Activated CD8-positive, alpha-beta T cell treated with anti-CD3 and anti-CD28 coated beads for 36 hours (primary cell): ENCODE measurements around the gene DCTN2. TPM values are rescaled to one million over a fixed set of nuclear protein-coding genes. Genes with fewer than 3 reads are reported as not detected.

Experiments
- ATAC-seq: fragments of 200-7000 bp; cut with Tn5 transposase; one replicate; pipeline ENCODE4 v1.10.0; 2021; ENCODE audit warnings: mild to moderate bottlenecking, moderate library complexity
- CTCF ChIA-PET: fragments of 350-600 bp; sonication (Branson Sonifier 250); formaldehyde crosslinking; loops from one replicate; lab custom pipeline; 2021; ENCODE audit warnings: antibody characterized with exemption; lab: Charles Lee
- POLR2A ChIA-PET: fragments of 350-600 bp; sonication (Branson Sonifier 250); formaldehyde crosslinking; loops from one replicate; lab custom pipeline; 2021; ENCODE audit warnings: antibody characterized with exemption; lab: Charles Lee
- DNase-seq: peaks from one replicate; pipeline ENCODE4 v3.0.0-alpha.2; 2020
- H3K27ac Mint-ChIP-seq: one replicate; pipeline ENCODE4 v1.8.0; 2021; ENCODE audit warnings: mild to moderate bottlenecking, mixed read lengths
- H3K27me3 Mint-ChIP-seq: one replicate; pipeline ENCODE4 v1.8.0; 2021; ENCODE audit warnings: mixed read lengths
- H3K36me3 Mint-ChIP-seq: one replicate; pipeline ENCODE4 v1.8.0; 2021; ENCODE audit warnings: low read depth, mixed read lengths
- H3K4me1 Mint-ChIP-seq: one replicate; pipeline ENCODE4 v1.8.0; 2021; ENCODE audit warnings: low read depth, mixed read lengths
- H3K4me3 Mint-ChIP-seq: one replicate; pipeline ENCODE4 v1.8.0; 2021; ENCODE audit warnings: mild to moderate bottlenecking, moderate library complexity, mixed read lengths
- H3K9me3 Mint-ChIP-seq: one replicate; pipeline ENCODE4 v1.8.0; 2021; ENCODE audit warnings: mixed read lengths
- intact Hi-C: fragments of 100-400 bp; cut with micrococcal nuclease; formaldehyde crosslinking; loops from one replicate; pipeline ENCODE4 v1.10.0; 2022
- total RNA-seq, 2 experiments: library from RNA; stranded (reverse); gene quantifications; one replicate each; pipeline ENCODE4 v1.2.3, GENCODE V29; 2021
- TF ChIP-seq, protein P1 (sequence below): fragments of 200-600 bp; IDR thresholded peaks from one replicate; pipeline ENCODE4 v1.8.0; 2022; ENCODE audit warnings: antibody characterized with exemption, mild to moderate bottlenecking

The DCTN2 gene
- total RNA-seq, 2 experiments from 2014 or later = 66.2 to 68.6 TPM

DNA sequence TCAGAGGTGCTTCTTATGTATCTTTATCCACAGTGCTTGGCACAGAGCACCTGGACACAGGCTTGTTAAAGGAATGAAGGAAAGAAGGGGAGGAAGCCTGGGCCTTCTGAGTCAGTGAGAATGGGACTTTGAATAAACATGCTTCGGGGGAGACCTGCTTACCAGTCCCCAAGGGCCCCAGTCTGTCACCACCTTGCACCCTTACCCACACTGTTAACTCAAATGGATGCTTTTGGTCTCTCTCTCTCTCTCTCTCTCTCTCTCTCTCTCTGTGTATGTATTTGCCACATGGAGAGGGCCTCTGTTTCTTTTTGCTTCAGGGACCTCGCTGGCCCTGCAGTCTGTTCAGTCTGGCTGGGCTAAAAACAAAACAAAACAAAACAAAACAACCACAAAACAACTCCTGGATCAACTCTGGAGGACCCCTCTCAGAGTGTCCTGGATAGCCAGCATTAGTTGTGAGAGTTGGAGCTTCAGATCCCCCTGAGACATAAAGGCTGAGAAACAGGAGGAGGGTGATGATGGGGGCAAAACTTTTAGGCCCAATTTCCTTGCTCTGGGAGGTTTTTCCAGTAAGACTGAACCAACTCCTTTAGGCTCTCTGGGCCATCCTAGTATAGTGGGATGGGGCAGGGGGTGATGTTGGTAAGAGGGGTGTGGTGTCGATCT is 4.8 kb upstream of the DCTN2 start:
- no peak for DNase-seq
- intact Hi-C loops = no loop called here
- H3K27me3 Mint-ChIP-seq = peaks cover 4% of the 10 kb centered on the region
- no peak overlapping the region for H3K4me3 Mint-ChIP-seq
- TF ChIP-seq, protein P1, sequence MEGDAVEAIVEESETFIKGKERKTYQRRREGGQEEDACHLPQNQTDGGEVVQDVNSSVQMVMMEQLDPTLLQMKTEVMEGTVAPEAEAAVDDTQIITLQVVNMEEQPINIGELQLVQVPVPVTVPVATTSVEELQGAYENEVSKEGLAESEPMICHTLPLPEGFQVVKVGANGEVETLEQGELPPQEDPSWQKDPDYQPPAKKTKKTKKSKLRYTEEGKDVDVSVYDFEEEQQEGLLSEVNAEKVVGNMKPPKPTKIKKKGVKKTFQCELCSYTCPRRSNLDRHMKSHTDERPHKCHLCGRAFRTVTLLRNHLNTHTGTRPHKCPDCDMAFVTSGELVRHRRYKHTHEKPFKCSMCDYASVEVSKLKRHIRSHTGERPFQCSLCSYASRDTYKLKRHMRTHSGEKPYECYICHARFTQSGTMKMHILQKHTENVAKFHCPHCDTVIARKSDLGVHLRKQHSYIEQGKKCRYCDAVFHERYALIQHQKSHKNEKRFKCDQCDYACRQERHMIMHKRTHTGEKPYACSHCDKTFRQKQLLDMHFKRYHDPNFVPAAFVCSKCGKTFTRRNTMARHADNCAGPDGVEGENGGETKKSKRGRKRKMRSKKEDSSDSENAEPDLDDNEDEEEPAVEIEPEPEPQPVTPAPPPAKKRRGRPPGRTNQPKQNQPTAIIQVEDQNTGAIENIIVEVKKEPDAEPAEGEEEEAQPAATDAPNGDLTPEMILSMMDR = no peak
- H3K36me3 Mint-ChIP-seq = no peaks in the 10 kb centered on the region
- H3K27ac Mint-ChIP-seq = no peak overlapping the region
- ChIA-PET CTCF (interaction anchor here (2.8 kb wide), 1 partner anchor 31 kb away, joined by 16 read pairs; no protein-coding TSS in a partner anchor), POLR2A (no interaction called here)
- H3K4me1 Mint-ChIP-seq = peaks cover 19% of the 10 kb centered on the region
- ATAC-seq = no peak
- H3K9me3 Mint-ChIP-seq = no peaks in the 10 kb centered on the region

DNA sequence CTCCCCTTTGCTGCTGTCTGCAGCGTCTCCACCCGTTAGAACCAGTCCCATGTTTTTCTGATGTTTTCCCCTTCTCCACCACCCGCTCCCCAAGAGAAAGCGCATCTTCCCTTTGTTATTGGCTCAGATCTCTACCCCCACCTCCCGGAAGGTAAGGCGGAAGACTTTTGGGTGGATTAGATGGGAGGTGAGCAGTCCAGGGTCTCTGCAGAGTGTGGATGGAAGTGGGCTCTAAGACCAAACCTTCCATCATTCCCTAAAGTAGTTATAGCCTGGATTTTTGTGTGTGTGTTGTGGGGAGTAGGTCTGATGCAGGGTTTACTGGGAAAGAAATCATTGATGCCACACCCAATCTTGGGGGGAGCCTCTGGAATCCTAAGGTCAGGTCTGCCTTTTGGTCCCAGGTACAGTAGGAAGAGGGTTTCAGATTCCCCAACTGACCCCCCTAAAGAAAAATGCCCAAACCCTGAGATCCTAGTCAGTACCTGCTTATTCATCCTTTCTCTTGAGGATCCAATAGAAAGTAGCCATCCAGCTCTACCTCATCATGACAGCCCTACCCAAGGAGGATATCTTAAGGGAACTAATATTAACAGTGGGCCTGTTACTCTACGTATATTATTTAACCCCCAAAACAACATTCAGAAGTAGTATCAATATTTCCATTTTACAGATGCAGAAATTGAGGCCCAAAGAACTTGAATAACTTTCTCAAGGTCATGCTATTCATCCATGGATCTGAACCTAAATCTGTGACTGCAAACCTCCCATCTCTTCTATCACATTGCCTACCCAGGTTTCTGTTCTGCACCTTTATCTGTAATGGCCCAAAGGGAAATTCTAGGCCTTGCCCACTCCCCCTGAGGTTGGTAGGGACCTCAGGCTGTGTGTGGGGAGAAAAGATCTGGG is 3.9 kb upstream of the DCTN2 start:
- H3K36me3 Mint-ChIP-seq = peaks cover 2% of the 10 kb centered on the region
- peaks cover 4% of the 10 kb centered on the region for H3K27me3 Mint-ChIP-seq
- no peak for DNase-seq
- H3K9me3 Mint-ChIP-seq = no peaks in the 10 kb centered on the region
- ChIA-PET CTCF (interaction anchor here (2.8 kb wide), 1 partner anchor 32 kb away, joined by 16 read pairs; no protein-coding TSS in a partner anchor), POLR2A (no interaction called here)
- ATAC-seq = no peak
- intact Hi-C loops = no loop called here
- TF ChIP-seq, protein P1 = no peak
- peak overlapping the region; percentile 75 for H3K4me3 Mint-ChIP-seq
- peaks cover 23% of the 10 kb centered on the region for H3K4me1 Mint-ChIP-seq
- no peak overlapping the region for H3K27ac Mint-ChIP-seq

GRCh38 chr12:57549909-57550640 is 3.1 kb upstream of the DCTN2 start, which contains the start of gene KIF5A:
Gene KIF5A (plus strand): TSS chr12:57550044. CDS start chr12:57550272, 228 bp downstream.
- Mint-ChIP-seq H3K9me3 (no peaks in the 10 kb centered on the region), H3K27ac (no peak within 1 kb of the TSS), H3K36me3 (peaks cover 6% of the 10 kb centered on the region), H3K4me1 (peaks cover 31% of the 10 kb centered on the region), H3K27me3 (peaks cover 4% of the 10 kb centered on the region), H3K4me3 (peak within 1 kb of the TSS; percentile 75)
- POLR2A ChIA-PET = no interaction called here
- TF ChIP-seq, protein P1 = no peak
- CTCF ChIA-PET = no interaction called here
- DNase-seq (peak; percentile 72), ATAC-seq (peak; percentile 62)
- intact Hi-C loops = no loop called here

GRCh38 chr12:57549203-57549908 is 2.4 kb upstream of the DCTN2 start:
- Mint-ChIP-seq H3K4me3 (peak overlapping the region; percentile 75), H3K36me3 (peaks cover 9% of the 10 kb centered on the region), H3K27ac (no peak overlapping the region), H3K4me1 (peaks cover 36% of the 10 kb centered on the region), H3K27me3 (peaks cover 4% of the 10 kb centered on the region), H3K9me3 (no peaks in the 10 kb centered on the region)
- CTCF ChIA-PET = no interaction called here
- DNase-seq (no peak), ATAC-seq (peak; percentile 6)
- POLR2A ChIA-PET = no interaction called here
- intact Hi-C loops = no loop called here
- TF ChIP-seq, protein P1 = no peak
